Naive thymus-derived CD4-positive, alpha-beta T cell (primary cell): ENCODE measurements around the gene GPR161. TPM values are rescaled to one million over a fixed set of nuclear protein-coding genes. Genes with fewer than 3 reads are reported as not detected.
"Not testable (repeated sequence)": the region's sequence is repeated elsewhere in the genome, so short reads cannot be mapped to it uniquely, and the experiment has no call there.

Experiments used
- ATAC-seq: fragments of 150-1000 bp; cut with Tn5 transposase; 2 replicates; pipeline ENCODE4 v1.10.0; 2021; ENCODE audit warnings: mild to moderate bottlenecking, moderate library complexity
- CTCF ChIA-PET: fragments of 350-600 bp; sonication (Branson Sonifier 250); formaldehyde crosslinking; loops from one replicate; lab custom pipeline; 2021; ENCODE audit warnings: antibody characterized with exemption; lab: Charles Lee
- POLR2A ChIA-PET: fragments of 350-600 bp; sonication (Branson Sonifier 250); formaldehyde crosslinking; loops from one replicate; lab custom pipeline; 2021; ENCODE audit warnings: antibody characterized with exemption, inconsistent platforms; lab: Charles Lee
- DNase-seq, 9 donors: peaks; one replicate each; pipeline versions ENCODE4 v3.0.0 to v3.0.0-alpha.2; 2020 to 2022; ENCODE audit warnings: mixed read lengths in 1 of 9
- H3K27ac ChIP-seq: one replicate; pipeline ENCODE4 v1.7.0; 2013; ENCODE audit warnings: mild to moderate bottlenecking, low read depth, low read length, moderate library complexity
- H3K27me3 ChIP-seq, 2 donors: one replicate each; pipeline ENCODE4 v1.7.0; 2013; ENCODE audit warnings: low read length in 2 of 2, mild to moderate bottlenecking in 2 of 2, moderate library complexity in 2 of 2; ENCODE audit not compliant: control insufficient read depth in 2 of 2, insufficient read depth in 2 of 2
- H3K36me3 ChIP-seq, 3 experiments: 1 replicate in 2 of 3; 2 replicates in 1 of 3; pipeline ENCODE4 v1.7.0; 2013; ENCODE audit warnings: low read length in 3 of 3, mild to moderate bottlenecking in 3 of 3, moderate library complexity in 1 of 3; ENCODE audit not compliant: insufficient read depth in 3 of 3, control insufficient read depth in 2 of 3
- H3K4me1 ChIP-seq, 2 donors: one replicate each; pipeline ENCODE4 v1.7.0; 2013; ENCODE audit warnings: low read length in 2 of 2, mild to moderate bottlenecking in 2 of 2, moderate library complexity in 1 of 2; ENCODE audit not compliant: control insufficient read depth in 2 of 2, insufficient read depth in 2 of 2
- H3K4me3 ChIP-seq: 2 replicates; pipeline ENCODE4 v1.7.0; 2013; ENCODE audit warnings: mild to moderate bottlenecking, low read length
- H3K9me3 ChIP-seq, 3 experiments: 1 replicate in 2 of 3; 2 replicates in 1 of 3; pipeline ENCODE4 v1.7.0; 2013; ENCODE audit warnings: low read length in 3 of 3; ENCODE audit not compliant: control insufficient read depth in 2 of 3
- H3K27ac Mint-ChIP-seq, 9 donors: one replicate each; pipeline ENCODE4 v1.8.0; 2020 to 2022; ENCODE audit warnings: mixed read lengths in 9 of 9, mild to moderate bottlenecking in 8 of 9, moderate library complexity in 5 of 9, inconsistent platforms in 2 of 9
- H3K27me3 Mint-ChIP-seq, 5 donors: one replicate each; pipeline ENCODE4 v1.8.0; 2021 to 2022; ENCODE audit warnings: mixed read lengths in 5 of 5, mild to moderate bottlenecking in 1 of 5
- H3K36me3 Mint-ChIP-seq, 5 donors: one replicate each; pipeline ENCODE4 v1.8.0; 2020 to 2022; ENCODE audit warnings: mixed read lengths in 5 of 5, mild to moderate bottlenecking in 3 of 5, inconsistent platforms in 1 of 5
- H3K4me1 Mint-ChIP-seq, 7 donors: one replicate each; pipeline ENCODE4 v1.8.0; 2020 to 2022; ENCODE audit warnings: mixed read lengths in 7 of 7, mild to moderate bottlenecking in 3 of 7, inconsistent platforms in 1 of 7
- H3K4me3 Mint-ChIP-seq, 10 donors: one replicate each; pipeline ENCODE4 v1.8.0; 2020 to 2022; ENCODE audit warnings: mild to moderate bottlenecking in 10 of 10, mixed read lengths in 10 of 10, moderate library complexity in 6 of 10, inconsistent platforms in 2 of 10
- H3K9me3 Mint-ChIP-seq, 11 donors: one replicate each; pipeline ENCODE4 v1.8.0; 2020 to 2022; ENCODE audit warnings: mixed read lengths in 11 of 11, mild to moderate bottlenecking in 4 of 11, inconsistent platforms in 1 of 11, moderate library complexity in 1 of 11
- intact Hi-C, 2 donors: fragments of 100-400 bp; cut with micrococcal nuclease; formaldehyde crosslinking; loops; one replicate each; pipeline ENCODE4 v1.15.1; 2023
- polyA plus RNA-seq, 2 donors: library from polyadenylated mRNA; unstranded; fragments of 300-500 nt; fragmentation: Illumina TruSeq; gene quantifications; one replicate each; pipeline ENCODE4 v1.2.3, GENCODE V29; 2021
- total RNA-seq, 6 experiments: library from RNA in 5 of 6; stranded (reverse) in 5 of 6; gene quantifications; 1 replicate in 5 of 6; 2 replicates in 1 of 6; pipeline ENCODE4 v1.2.3 and lab custom pipeline; 2021 to 2026

The GPR161 gene
- total and polyA plus RNA-seq, 7 experiments from 2014 or later: 0.05 to 0.60 (median 0.17) TPM; not detected in 3

DNA sequence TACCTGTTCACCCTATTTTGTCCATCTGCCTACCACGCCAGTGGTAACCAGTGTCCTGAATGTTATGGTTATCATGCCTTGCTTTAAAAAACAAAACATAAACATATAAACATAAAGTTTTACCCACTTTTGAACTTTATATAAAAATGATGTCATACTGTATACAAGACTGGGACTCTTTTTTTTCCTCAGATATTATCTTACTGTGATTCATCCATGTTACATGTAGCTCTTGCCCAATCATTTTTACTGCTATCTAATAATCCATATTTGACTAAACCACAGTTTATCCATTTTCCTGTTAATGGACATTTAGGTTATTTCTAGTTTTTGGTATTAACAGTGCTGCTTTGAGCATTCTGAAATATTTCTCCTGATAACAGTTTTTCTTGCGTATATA, 78.8 kb downstream of the GPR161 start:
- ChIA-PET POLR2A (no interaction called here), CTCF (no interaction called here)
- Mint-ChIP-seq H3K27ac (no peak overlapping the region), H3K27me3 (no peaks in the 10 kb centered on the region), H3K9me3 (peaks cover 0 to 4% (median 0%) of the 10 kb centered on the region in 11 donors), H3K36me3 (peaks cover 0 to 20% (median 5%) of the 10 kb centered on the region in 5 donors), H3K4me3 (no peak overlapping the region), H3K4me1 (peaks cover 0 to 5% (median 0%) of the 10 kb centered on the region in 7 donors)
- Histone ChIP-seq H3K4me1 (no peaks in the 10 kb centered on the region), H3K36me3 (peaks cover 0 to 4% (median 0%) of the 10 kb centered on the region in 3 experiments), H3K9me3 (no peaks in the 10 kb centered on the region), H3K4me3 (no peak overlapping the region), H3K27me3 (no peaks in the 10 kb centered on the region), H3K27ac (no peak overlapping the region)
- DNase-seq (no peak), ATAC-seq (no peak)
- intact Hi-C loops: no loop called here

- H3K36me3 Mint-ChIP-seq: peaks cover 0 to 20% (median 5%) of the 10 kb centered on the region in 5 donors
- no peak overlapping the region for H3K27ac Mint-ChIP-seq
- no peaks in the 10 kb centered on the region for H3K9me3 ChIP-seq
- H3K27ac ChIP-seq: no peak overlapping the region
- H3K4me3 Mint-ChIP-seq: no peak overlapping the region
- ChIA-PET CTCF (no interaction called here), POLR2A (no interaction called here)
- no peak overlapping the region for H3K4me3 ChIP-seq
- peaks cover 0 to 4% (median 0%) of the 10 kb centered on the region in 11 donors for H3K9me3 Mint-ChIP-seq
- H3K27me3 ChIP-seq: no peaks in the 10 kb centered on the region
- intact Hi-C loops: no loop called here
- no peaks in the 10 kb centered on the region for H3K4me1 ChIP-seq
- DNase-seq (no peak), ATAC-seq (no peak)
- H3K27me3 Mint-ChIP-seq: no peaks in the 10 kb centered on the region
- peaks cover 0 to 9% (median 0%) of the 10 kb centered on the region in 7 donors for H3K4me1 Mint-ChIP-seq
- H3K36me3 ChIP-seq: peaks cover 0 to 4% (median 0%) of the 10 kb centered on the region in 3 experiments
Observed at GRCh38 chr1:168057355-168057754, 79.4 kb downstream of the GPR161 start.

DNA sequence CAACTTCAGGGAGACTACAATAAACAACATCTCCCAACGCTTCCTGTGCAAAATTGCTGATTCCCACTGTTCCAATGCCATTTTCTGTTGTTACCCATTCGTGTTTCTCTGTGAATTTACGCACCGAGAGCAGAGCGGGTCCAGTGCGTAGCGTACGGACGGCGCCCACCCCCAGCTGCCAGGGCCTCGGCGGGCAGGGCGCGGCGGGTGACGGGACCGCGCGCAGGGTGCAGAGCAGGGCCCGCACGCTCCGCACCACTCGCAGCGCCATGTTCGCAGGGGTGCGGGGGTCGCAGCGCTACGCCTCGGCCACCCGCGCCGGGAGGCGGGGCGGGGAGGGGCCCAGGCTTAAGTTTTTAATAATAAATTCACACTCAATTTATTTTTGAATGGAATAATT, 80.6 kb downstream of the GPR161 start:
- DNase-seq, H3K9me3 Mint-ChIP-seq, H3K27ac Mint-ChIP-seq, intact Hi-C loops, H3K27ac ChIP-seq, H3K4me3 Mint-ChIP-seq, H3K27me3 ChIP-seq, H3K27me3 Mint-ChIP-seq, H3K4me1 ChIP-seq, CTCF ChIA-PET, H3K4me1 Mint-ChIP-seq, H3K9me3 ChIP-seq, H3K36me3 ChIP-seq, POLR2A ChIA-PET, H3K4me3 ChIP-seq: not testable (repeated sequence)
- peak; percentile 38 for ATAC-seq
- H3K36me3 Mint-ChIP-seq: peaks cover 0 to 23% (median 5%) of the 10 kb centered on the region in 5 donors

DNA sequence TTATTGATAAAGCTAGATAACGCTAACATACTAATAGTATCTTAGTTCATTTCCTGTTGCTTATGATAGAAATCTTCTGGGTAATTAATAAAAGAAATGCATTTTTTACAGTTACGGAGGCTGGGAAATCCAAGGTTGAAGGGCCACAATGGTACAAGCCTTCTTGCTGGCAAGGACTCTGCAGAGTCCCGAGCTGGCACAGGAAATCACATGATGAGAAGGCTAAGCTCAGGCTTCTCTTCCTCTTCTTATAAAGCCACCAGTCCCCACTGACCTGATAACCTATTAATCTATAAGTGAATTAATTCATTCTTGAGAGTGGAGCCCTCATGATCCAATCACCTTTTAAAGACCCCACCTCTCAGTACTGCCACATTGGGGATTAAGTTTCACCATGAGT, 82.6 kb downstream of the GPR161 start:
- ATAC-seq: no peak
- no peak overlapping the region for H3K27ac Mint-ChIP-seq
- peaks cover 0 to 4% (median 0%) of the 10 kb centered on the region in 11 donors for H3K9me3 Mint-ChIP-seq

GRCh38 chr1:168053681-168054080, 83.0 kb downstream of the GPR161 start:
- no peaks in the 10 kb centered on the region for H3K27me3 ChIP-seq
- no peak overlapping the region for H3K4me3 ChIP-seq
- ATAC-seq (no peak), DNase-seq (no peak)
- H3K36me3 ChIP-seq: peaks cover 0 to 4% (median 4%) of the 10 kb centered on the region in 3 experiments
- Mint-ChIP-seq H3K27me3 (no peaks in the 10 kb centered on the region), H3K9me3 (peaks cover 0 to 4% (median 0%) of the 10 kb centered on the region in 11 donors), H3K4me3 (no peak overlapping the region), H3K27ac (no peak overlapping the region), H3K4me1 (peaks cover 0 to 9% (median 0%) of the 10 kb centered on the region in 7 donors), H3K36me3 (peaks cover 0 to 17% (median 4%) of the 10 kb centered on the region in 5 donors)
- intact Hi-C loops: no loop called here
- no peaks in the 10 kb centered on the region for H3K9me3 ChIP-seq
- ChIA-PET CTCF (no interaction called here), POLR2A (no interaction called here)
- no peaks in the 10 kb centered on the region for H3K4me1 ChIP-seq
- H3K27ac ChIP-seq: no peak overlapping the region

More for the DNA sequence above, 82.6 kb downstream of the GPR161 start:
- Histone ChIP-seq H3K4me1 (no peaks in the 10 kb centered on the region), H3K9me3 (no peaks in the 10 kb centered on the region), H3K27me3 (no peaks in the 10 kb centered on the region), H3K4me3 (no peak overlapping the region), H3K27ac (no peak overlapping the region), H3K36me3 (peaks cover 0 to 4% (median 4%) of the 10 kb centered on the region in 3 experiments)
- DNase-seq: no peak
- peaks cover 0 to 9% (median 0%) of the 10 kb centered on the region in 7 donors for H3K4me1 Mint-ChIP-seq
- ChIA-PET POLR2A (interaction anchor here (0.7 kb wide), 1 partner anchor 70 kb away, joined by 3 read pairs; no protein-coding TSS in a partner anchor), CTCF (no interaction called here)
- intact Hi-C loops: no loop called here
- H3K4me3 Mint-ChIP-seq: no peak overlapping the region
- H3K36me3 Mint-ChIP-seq: peaks cover 0 to 17% (median 2%) of the 10 kb centered on the region in 5 donors
- no peaks in the 10 kb centered on the region for H3K27me3 Mint-ChIP-seq

DNA sequence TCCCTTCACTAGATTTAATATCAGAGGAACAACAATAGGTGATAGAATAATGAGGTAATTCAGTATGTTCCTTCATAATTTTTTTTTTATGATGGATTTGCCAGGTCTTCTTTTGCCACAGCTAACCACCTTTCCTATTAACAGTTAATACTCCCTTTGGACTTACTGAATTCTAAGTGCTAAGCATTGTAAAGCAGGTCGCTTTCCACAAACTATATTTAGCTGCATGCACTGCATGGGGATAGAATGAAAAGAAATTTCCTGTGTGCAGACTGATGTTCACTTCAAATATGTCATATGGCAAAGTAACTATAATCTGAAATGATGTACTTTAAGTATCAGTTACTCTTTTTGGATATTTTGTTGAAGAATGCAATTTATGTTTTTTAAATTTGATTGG, 85.8 kb downstream of the GPR161 start:
- H3K4me1 ChIP-seq: no peaks in the 10 kb centered on the region
- CTCF ChIA-PET: no interaction called here

GRCh38 chr1:168050307-168050706, 86.4 kb downstream of the GPR161 start:
- Mint-ChIP-seq H3K4me1 (peaks cover 0 to 9% (median 0%) of the 10 kb centered on the region in 7 donors), H3K36me3 (peaks cover 0 to 17% (median 0%) of the 10 kb centered on the region in 5 donors), H3K27me3 (no peaks in the 10 kb centered on the region), H3K9me3 (no peaks in the 10 kb centered on the region), H3K4me3 (no peak overlapping the region), H3K27ac (peak overlapping the region in 1 of 9 donors; percentile 46)
- DNase-seq: no peak
- intact Hi-C loops: no loop called here
- ATAC-seq: no peak
- Histone ChIP-seq H3K27ac (no peak overlapping the region), H3K4me3 (no peak overlapping the region), H3K27me3 (no peaks in the 10 kb centered on the region), H3K36me3 (peaks cover 0 to 7% (median 0%) of the 10 kb centered on the region in 3 experiments), H3K4me1 (no peaks in the 10 kb centered on the region), H3K9me3 (no peaks in the 10 kb centered on the region)
- POLR2A ChIA-PET: no interaction called here
- CTCF ChIA-PET: no interaction called here

More for the DNA sequence above, 85.8 kb downstream of the GPR161 start:
- DNase-seq (no peak), ATAC-seq (no peak)
- peaks cover 0 to 4% (median 0%) of the 10 kb centered on the region in 3 experiments for H3K36me3 ChIP-seq
- Mint-ChIP-seq H3K36me3 (peaks cover 0 to 17% (median 0%) of the 10 kb centered on the region in 5 donors), H3K4me1 (peaks cover 0 to 9% (median 0%) of the 10 kb centered on the region in 7 donors), H3K9me3 (peaks cover 0 to 2% (median 0%) of the 10 kb centered on the region in 11 donors), H3K27ac (no peak overlapping the region), H3K27me3 (no peaks in the 10 kb centered on the region), H3K4me3 (no peak overlapping the region)
- POLR2A ChIA-PET: no interaction called here
- no peaks in the 10 kb centered on the region for H3K27me3 ChIP-seq
- no peak overlapping the region for H3K27ac ChIP-seq
- no peaks in the 10 kb centered on the region for H3K9me3 ChIP-seq
- H3K4me3 ChIP-seq: no peak overlapping the region
- intact Hi-C loops: no loop called here
